ENCODE data around the gene ZNF709. TPM values are rescaled to one million over a fixed set of nuclear protein-coding genes. Genes with fewer than 3 reads are reported as not detected.
"Not testable (repeated sequence)": the region's sequence is repeated elsewhere in the genome, so short reads cannot be mapped to it uniquely, and the experiment has no call there.

Gene ZNF709
- total RNA-seq, 1 donor from 2014 or later, result 3.1 TPM

- DNase-seq (ENCODE audit: low read depth in 2 of 2), result no peak
Observed at GRCh38 chr19:12453495-12453894, 31.1 kb downstream of the ZNF709 start.

DNA sequence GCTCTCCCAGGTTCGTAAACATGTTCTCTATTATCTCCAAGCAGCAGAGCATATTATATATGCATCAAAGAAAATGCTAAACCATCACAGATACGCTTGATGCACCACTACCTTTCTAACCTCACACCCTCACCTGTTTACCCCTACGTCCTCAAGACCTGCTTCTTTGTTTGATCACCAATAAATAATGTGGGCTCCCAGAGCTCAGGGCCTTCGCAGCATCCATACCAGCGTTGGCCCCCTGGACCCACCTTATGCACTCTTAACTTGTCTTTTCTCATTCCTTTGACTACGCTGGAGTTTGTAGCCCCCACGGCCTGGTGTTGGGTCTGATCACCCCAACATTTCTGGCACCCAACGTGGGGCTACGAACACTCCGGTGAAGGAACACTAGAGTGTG lies 33.8 kb downstream of the ZNF709 start:
- no peak for DNase-seq (ENCODE audit: low read depth in 2 of 2)

DNA sequence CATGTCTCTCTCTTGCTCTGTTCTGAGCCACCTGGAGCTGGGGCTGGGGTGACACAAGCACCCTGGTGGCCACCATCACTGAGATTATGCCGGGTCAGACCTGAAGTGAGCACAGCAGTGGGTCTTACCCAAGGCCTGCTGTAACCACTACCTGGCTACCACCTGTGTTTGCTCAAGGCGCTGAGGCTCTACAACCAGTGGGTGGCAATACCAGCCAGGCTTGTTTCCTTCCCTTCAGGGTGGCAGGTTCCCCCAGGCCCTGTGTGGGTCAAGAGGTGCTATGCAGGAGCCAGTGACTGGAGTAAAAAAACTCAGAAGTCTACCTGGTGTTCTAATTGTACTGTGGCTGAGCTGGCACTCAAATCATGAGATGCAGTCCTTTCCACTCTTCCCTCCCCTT lies 35.8 kb downstream of the ZNF709 start:
- DNase-seq (ENCODE audit: low read depth in 2 of 2), result no peak

- DNase-seq (ENCODE audit: low read depth in 2 of 2), result peak; percentile 96 to 99
Observed at GRCh38 chr19:12440541-12441316, 43.9 kb downstream of the ZNF709 start, which contains the start of gene ZNF443. TSS of gene ZNF443 (minus strand) at chr19:12441021. CDS start at chr19:12440914, 107 bp downstream.

- DNase-seq (ENCODE audit: low read depth in 2 of 2), result peak in 1 of 2 donors; percentile 3
Observed at GRCh38 chr19:12439686-12440540, 44.7 kb downstream of the ZNF709 start.

- DNase-seq (ENCODE audit: low read depth in 2 of 2), result not testable (repeated sequence)
Observed at GRCh38 chr19:12430726-12431299, 53.8 kb downstream of the ZNF709 start.

GRCh38 chr19:12425888-12426274 lies 58.7 kb downstream of the ZNF709 start:
- no peak for DNase-seq (ENCODE audit: low read depth in 2 of 2)

DNA sequence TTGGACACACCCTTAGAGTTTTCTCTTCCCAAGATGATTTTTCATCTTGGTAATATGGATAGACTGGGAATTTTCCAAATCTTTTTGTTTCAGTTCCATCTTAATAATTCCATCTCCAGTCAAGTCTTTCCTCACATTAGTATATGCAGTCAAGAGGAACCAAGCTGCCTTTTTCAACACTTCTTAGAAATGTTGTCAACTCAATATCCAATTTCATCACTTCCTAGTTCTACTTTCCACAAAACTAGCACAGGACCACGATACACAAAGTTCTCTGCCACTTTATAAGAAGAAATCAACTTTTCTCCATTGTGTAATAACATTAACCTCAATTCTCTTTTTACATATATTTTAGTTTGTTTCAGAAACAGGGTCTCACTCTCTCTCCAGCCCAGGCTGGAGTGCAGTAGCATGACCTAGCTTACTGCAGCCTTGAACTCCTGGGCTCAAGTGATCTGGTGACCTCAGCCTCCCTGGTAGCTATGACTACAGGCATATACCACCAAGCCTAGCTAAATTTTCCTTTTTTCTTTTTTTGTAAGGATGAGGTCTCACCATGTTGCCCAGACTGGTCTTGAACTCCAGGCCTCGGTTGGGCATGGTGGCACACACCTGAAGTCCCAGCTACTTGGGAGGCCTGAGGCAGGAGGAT lies 59.3 kb downstream of the ZNF709 start:
- no peak for DNase-seq (ENCODE audit: low read depth in 2 of 2)

DNA sequence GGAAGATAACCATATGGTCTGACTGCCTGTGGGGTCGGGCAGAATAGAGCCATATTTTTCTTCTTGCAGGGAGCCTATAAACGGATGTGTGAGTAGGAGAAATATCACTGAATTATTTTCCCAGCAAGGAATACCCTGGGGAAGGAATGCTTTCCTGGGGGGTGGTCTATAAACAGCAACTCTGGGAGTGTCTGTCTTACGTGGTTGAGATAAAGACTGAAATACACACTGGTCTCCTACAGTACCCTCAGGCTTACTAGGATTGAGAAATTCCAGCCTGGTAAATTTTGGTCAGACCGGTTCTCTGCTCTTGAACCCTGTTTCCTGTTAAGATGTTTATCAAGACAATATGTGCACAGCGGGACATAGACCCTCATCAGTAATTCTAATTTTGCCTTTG lies 67.3 kb downstream of the ZNF709 start:
- DNase-seq (ENCODE audit: low read depth in 2 of 2), result not testable (repeated sequence)

DNA sequence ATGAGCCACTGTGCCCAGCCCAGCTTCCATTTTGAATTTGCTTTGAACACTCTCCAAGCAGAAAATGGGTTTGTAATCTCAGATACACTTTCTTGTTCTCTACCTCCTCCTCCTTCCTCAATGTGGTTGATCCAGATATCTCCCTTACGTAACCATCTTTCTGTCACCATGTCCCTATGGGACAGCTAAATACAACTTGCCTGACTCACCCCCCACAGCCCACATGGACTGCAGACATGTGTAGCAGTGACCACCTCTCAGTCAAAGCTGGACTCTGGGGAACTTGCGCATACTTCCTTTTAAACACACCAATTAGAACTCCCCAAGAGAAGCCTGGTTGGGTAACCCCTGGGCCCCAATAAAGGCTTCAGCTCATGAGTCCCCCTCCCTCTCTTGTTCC lies 72.7 kb downstream of the ZNF709 start:
- DNase-seq (ENCODE audit: low read depth in 2 of 2), result no peak

Other genes starting within 250 kb of the ZNF709 start
- gene ZNF44, start 189.9 kb downstream of the ZNF709 start, total RNA-seq, result 3.9 and 4.8 TPM in 2 replicates
- gene ZNF563, start 151.2 kb downstream of the ZNF709 start, total RNA-seq, result 1.9 and 2.5 TPM in 2 replicates
- 1.3 and 1.4 TPM in 2 replicates for gene ZNF442, start 119.1 kb downstream of the ZNF709 start, total RNA-seq
- gene ZNF799, start 83.5 kb downstream of the ZNF709 start, total RNA-seq, result 4.6 and 6.6 TPM in 2 replicates
- gene ZNF443, start 43.8 kb downstream of the ZNF709 start, total RNA-seq, result 4.5 and 6.7 TPM in 2 replicates
- gene ZNF564, start 66.7 kb upstream of the ZNF709 start, total RNA-seq, result 6.5 and 8.6 TPM in 2 replicates
- 6.5 and 6.8 TPM in 2 replicates for gene ZNF490, start 126.0 kb upstream of the ZNF709 start, total RNA-seq
- gene ZNF791, start 126.1 kb upstream of the ZNF709 start, total RNA-seq, result 10.4 and 11.2 TPM in 2 replicates
- 35.4 and 68.9 TPM in 2 replicates for gene MAN2B1, start 181.9 kb upstream of the ZNF709 start, total RNA-seq
- gene WDR83, start 182.0 kb upstream of the ZNF709 start, total RNA-seq, result 5.8 and 6.7 TPM in 2 replicates
- gene DHPS, start 197.1 kb upstream of the ZNF709 start, total RNA-seq, result 46.1 and 53.2 TPM in 2 replicates
- gene GNG14, start 203.2 kb upstream of the ZNF709 start, total RNA-seq, result not detected in 2 replicates
- gene FBXW9, start 211.8 kb upstream of the ZNF709 start, total RNA-seq, result 6.2 and 9.0 TPM in 2 replicates
- gene TNPO2, start 239.1 kb upstream of the ZNF709 start, total RNA-seq, result 14.2 and 34.3 TPM in 2 replicates
- gene TRIR, start 249.9 kb upstream of the ZNF709 start, total RNA-seq, result 120 and 166 TPM in 2 replicates

Measured in dermis microvascular lymphatic vessel endothelial cell (primary cell).